HG03196 (cell line): ENCODE data around the gene CTRL.
A peak's percentile ranks its signal among the peaks of the same experiment; 100 is the strongest.
"Not testable (repeated sequence)": the region's sequence is repeated elsewhere in the genome, so short reads cannot be mapped to it uniquely, and the experiment has no call there.

Experiments used
- ATAC-seq: cut with Tn5 transposase; IDR thresholded peaks from one replicate; pipeline ENCODE4 v1.9.1; 2021; ENCODE audit not compliant: unreplicated experiment

CTRL gene

GRCh38 chr16:67931712-67932461, at the start of gene CTRL:
TSS of gene CTRL (minus strand) at chr16:67931862. CDS start at chr16:67931852, 10 bp downstream.
- no peak for ATAC-seq

GRCh38 chr16:67979955-67980678, 48.5 kb upstream of the CTRL start, which contains the start of gene DPEP3:
TSS of gene DPEP3 (minus strand) at chr16:67980499. CDS start at chr16:67980380, 119 bp downstream.
- no peak for ATAC-seq

GRCh38 chr16:67977469-67978227, 46.0 kb upstream of the CTRL start:
- ATAC-seq, result no peak

- no peak for ATAC-seq
These were observed 45.3 kb upstream of the CTRL start for GRCh38 chr16:67977005-67977404.

- ATAC-seq, result no peak
These were observed 44.5 kb upstream of the CTRL start for GRCh38 chr16:67976205-67976604.

- ATAC-seq, result no peak
These were observed 43.9 kb upstream of the CTRL start for GRCh38 chr16:67975321-67976105.

- ATAC-seq, result not testable (repeated sequence)
These were observed 40.6 kb upstream of the CTRL start for GRCh38 chr16:67972285-67972684.

GRCh38 chr16:67971111-67971510, 39.4 kb upstream of the CTRL start:
- no peak for ATAC-seq

- ATAC-seq, result no peak
These were observed 37.8 kb upstream of the CTRL start for GRCh38 chr16:67969254-67970039.

- ATAC-seq, result peak; percentile 65
These were observed 37.0 kb upstream of the CTRL start, which contains the start of gene SLC12A4 for GRCh38 chr16:67968400-67969253. TSS of gene SLC12A4 (minus strand) at chr16:67968637. CDS start at chr16:67968553, 84 bp downstream.

GRCh38 chr16:67967958-67968399, 36.3 kb upstream of the CTRL start:
- ATAC-seq, result peak; percentile 18

- ATAC-seq, result peak; percentile 2
These were observed 35.7 kb upstream of the CTRL start for GRCh38 chr16:67967183-67967957.

GRCh38 chr16:67966549-67967182, 35.0 kb upstream of the CTRL start:
- ATAC-seq, result no peak

GRCh38 chr16:67965668-67966548, 34.2 kb upstream of the CTRL start:
- no peak for ATAC-seq

- no peak for ATAC-seq
These were observed 32.9 kb upstream of the CTRL start for GRCh38 chr16:67964477-67965131.
